ENCODE measurements around the gene SLC26A2. TPM values are rescaled to one million over a fixed set of nuclear protein-coding genes. Genes with fewer than 3 reads are reported as not detected.
A peak's percentile ranks its signal among the peaks of the same experiment; 100 is the strongest.
"Not testable (repeated sequence)": the region's sequence is repeated elsewhere in the genome, so short reads cannot be mapped to it uniquely, and the experiment has no call there.

The SLC26A2 gene
- total RNA-seq, 4 donors from 2014 or later = 233 to 1,489 (median 1,023) TPM

GRCh38 chr5:149942199-149942598, 18.4 kb upstream of the SLC26A2 start:
- TF ChIP-seq, protein P1, sequence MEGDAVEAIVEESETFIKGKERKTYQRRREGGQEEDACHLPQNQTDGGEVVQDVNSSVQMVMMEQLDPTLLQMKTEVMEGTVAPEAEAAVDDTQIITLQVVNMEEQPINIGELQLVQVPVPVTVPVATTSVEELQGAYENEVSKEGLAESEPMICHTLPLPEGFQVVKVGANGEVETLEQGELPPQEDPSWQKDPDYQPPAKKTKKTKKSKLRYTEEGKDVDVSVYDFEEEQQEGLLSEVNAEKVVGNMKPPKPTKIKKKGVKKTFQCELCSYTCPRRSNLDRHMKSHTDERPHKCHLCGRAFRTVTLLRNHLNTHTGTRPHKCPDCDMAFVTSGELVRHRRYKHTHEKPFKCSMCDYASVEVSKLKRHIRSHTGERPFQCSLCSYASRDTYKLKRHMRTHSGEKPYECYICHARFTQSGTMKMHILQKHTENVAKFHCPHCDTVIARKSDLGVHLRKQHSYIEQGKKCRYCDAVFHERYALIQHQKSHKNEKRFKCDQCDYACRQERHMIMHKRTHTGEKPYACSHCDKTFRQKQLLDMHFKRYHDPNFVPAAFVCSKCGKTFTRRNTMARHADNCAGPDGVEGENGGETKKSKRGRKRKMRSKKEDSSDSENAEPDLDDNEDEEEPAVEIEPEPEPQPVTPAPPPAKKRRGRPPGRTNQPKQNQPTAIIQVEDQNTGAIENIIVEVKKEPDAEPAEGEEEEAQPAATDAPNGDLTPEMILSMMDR (IDR thresholded peaks at IDR 0.05) = peak in 2 of 5 experiments; percentile 7 to 53
- TF ChIP-seq EP300 (IDR thresholded peaks at IDR 0.05; ENCODE audit: low read depth) = no peak
- H3K36me3 ChIP-seq = no peaks in the 10 kb centered on the region
- DNase-seq = no peak
- H3K9me3 ChIP-seq = no peaks in the 10 kb centered on the region
- no peaks in the 10 kb centered on the region for H3K27me3 ChIP-seq
- H3K4me1 ChIP-seq = peaks cover 22 to 80% (median 61%) of the 10 kb centered on the region in 4 donors
- in situ Hi-C loops (cut with MboI; ENCODE audit: low pct_ligation_motif_present in 1 of 4, low pct_unique_long_range_greater_than_20kb in 1 of 4, low sequenced_read_pairs in 3 of 4) (no loop called here), intact Hi-C loops (cut with DNase I; ENCODE audit: low total_unique reads) (no loop called here)
- WGBS, 2 donors (ENCODE audit: low coverage in 1 of 2) = 74 to 80% methylated on average over 1 to 2 of the region's 2 CpGs
- H3K27ac ChIP-seq = peak overlapping the region; percentile 43 to 80 (median 67)
- H3K4me3 ChIP-seq = no peak overlapping the region

GRCh38 chr5:149942741-149943169, 17.8 kb upstream of the SLC26A2 start:
- Histone ChIP-seq H3K4me1 (peaks cover 22 to 75% (median 59%) of the 10 kb centered on the region in 4 donors), H3K27ac (peak overlapping the region; percentile 43 to 80 (median 67))
- intact Hi-C loops (cut with DNase I; ENCODE audit: low total_unique reads); H3K27me3 ChIP-seq; H3K4me3 ChIP-seq; H3K9me3 ChIP-seq; H3K36me3 ChIP-seq; in situ Hi-C loops (cut with MboI; ENCODE audit: low pct_ligation_motif_present in 1 of 4, low pct_unique_long_range_greater_than_20kb in 1 of 4, low sequenced_read_pairs in 3 of 4): not testable (repeated sequence)
- peak; percentile 41 for DNase-seq
- WGBS, 2 donors (ENCODE audit: low coverage in 1 of 2) = 39% methylated on average over 4 of the region's 4 CpGs; no CpG with 5 or more reads in 1 of the 2 donors

DNA sequence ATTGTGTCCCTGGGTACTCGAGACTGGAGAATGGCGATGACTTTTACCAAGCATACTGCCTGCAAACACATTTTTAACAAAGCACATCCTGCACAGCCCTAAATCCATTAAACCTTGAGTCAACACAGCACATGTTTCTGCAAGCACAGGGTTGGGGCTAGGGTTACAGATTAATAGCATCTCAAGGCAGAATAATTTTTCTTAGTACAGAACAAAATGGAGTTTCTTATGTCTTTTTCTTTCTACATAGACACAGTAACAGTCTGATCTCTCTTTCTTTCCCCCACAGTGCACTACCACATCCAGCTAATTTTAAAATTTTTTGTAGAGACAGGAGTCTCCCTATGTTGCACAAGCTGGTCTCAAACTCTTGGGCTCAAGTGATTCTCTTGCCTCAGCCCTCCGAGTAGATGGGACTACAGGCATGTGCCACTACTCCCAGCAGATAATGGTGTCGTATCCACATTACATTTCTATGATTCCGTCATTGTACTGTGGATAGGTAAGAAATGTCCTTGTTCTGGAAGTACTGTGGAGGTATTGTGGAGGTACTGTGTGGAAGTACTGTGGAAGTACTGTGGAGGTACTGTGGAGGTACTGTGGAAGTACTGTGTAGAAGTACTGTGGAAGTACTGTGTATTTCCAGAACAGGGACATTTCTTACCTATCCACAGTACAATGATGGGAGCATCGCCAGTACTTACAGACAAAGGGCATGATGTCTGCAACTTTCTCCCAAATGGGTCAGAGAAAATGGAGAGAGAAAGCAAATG, 17.2 kb upstream of the SLC26A2 start:
- peak overlapping the region; percentile 43 to 80 (median 67) for H3K27ac ChIP-seq
- H3K9me3 ChIP-seq; H3K4me3 ChIP-seq; intact Hi-C loops (cut with DNase I; ENCODE audit: low total_unique reads); H3K27me3 ChIP-seq; H3K36me3 ChIP-seq; DNase-seq; in situ Hi-C loops (cut with MboI; ENCODE audit: low pct_ligation_motif_present in 1 of 4, low pct_unique_long_range_greater_than_20kb in 1 of 4, low sequenced_read_pairs in 3 of 4): not testable (repeated sequence)
- WGBS, 2 donors (ENCODE audit: low coverage in 1 of 2) = 83 to 86% methylated on average over 3 to 6 of the region's 6 CpGs
- H3K4me1 ChIP-seq = peaks cover 22 to 69% (median 53%) of the 10 kb centered on the region in 4 donors

- Histone ChIP-seq H3K4me1 (peaks cover 22 to 56% (median 41%) of the 10 kb centered on the region in 4 donors), H3K27me3 (no peaks in the 10 kb centered on the region), H3K36me3 (no peaks in the 10 kb centered on the region), H3K4me3 (no peak within 1 kb of the TSS), H3K9me3 (no peaks in the 10 kb centered on the region), H3K27ac (peak within 1 kb of the TSS; percentile 68 to 80 (median 74))
- TF ChIP-seq POLR2A (IDR thresholded peaks at IDR 0.05) (no peak), EP300 (IDR thresholded peaks at IDR 0.05; ENCODE audit: low read depth) (no peak), POLR2AphosphoS5 (IDR thresholded peaks at IDR 0.05) (no peak)
- TF ChIP-seq, protein P1 (IDR thresholded peaks at IDR 0.05) = no peak
- 88% methylated on average over 2 of the region's 2 CpGs; no CpG with 5 or more reads in 1 of the 2 donors for WGBS, 2 donors (ENCODE audit: low coverage in 1 of 2)
- intact Hi-C loops (cut with DNase I; ENCODE audit: low total_unique reads) (no loop called here), in situ Hi-C loops (cut with MboI; ENCODE audit: low pct_ligation_motif_present in 1 of 4, low pct_unique_long_range_greater_than_20kb in 1 of 4, low sequenced_read_pairs in 3 of 4) (no loop called here)
- no peak for DNase-seq
Measured at GRCh38 chr5:149944666-149945065, 15.9 kb upstream of the SLC26A2 start, which contains the start of gene PDE6A. Gene PDE6A (minus strand): TSS chr5:149944793. CDS start chr5:149944673, 120 bp downstream.

- Histone ChIP-seq H3K4me3 (no peak overlapping the region), H3K9me3 (no peaks in the 10 kb centered on the region), H3K27ac (peak overlapping the region; percentile 68 to 80 (median 74)), H3K36me3 (no peaks in the 10 kb centered on the region), H3K4me1 (peaks cover 20 to 44% (median 33%) of the 10 kb centered on the region in 4 donors), H3K27me3 (no peaks in the 10 kb centered on the region)
- DNase-seq = peak; percentile 81
- 43 to 53% methylated on average over 1 to 3 of the region's 3 CpGs for WGBS, 2 donors (ENCODE audit: low coverage in 1 of 2)
- TF ChIP-seq POLR2AphosphoS5 (IDR thresholded peaks at IDR 0.05) = peak in 2 of 3 donors; percentile 23 to 75
- no peak for TF ChIP-seq POLR2A (IDR thresholded peaks at IDR 0.05)
- TF ChIP-seq, protein P1 (IDR thresholded peaks at IDR 0.05) = no peak
- peak; percentile 57 for TF ChIP-seq EP300 (IDR thresholded peaks at IDR 0.05; ENCODE audit: low read depth)
- in situ Hi-C loops (cut with MboI; ENCODE audit: low pct_ligation_motif_present in 1 of 4, low pct_unique_long_range_greater_than_20kb in 1 of 4, low sequenced_read_pairs in 3 of 4) (no loop called here), intact Hi-C loops (cut with DNase I; ENCODE audit: low total_unique reads) (no loop called here)
Measured at GRCh38 chr5:149946118-149946517, 14.4 kb upstream of the SLC26A2 start.

Data from transverse colon (tissue), 4 donors.